CD14-positive monocyte (primary cell): ENCODE data around the gene RYR3. TPM values are rescaled to one million over a fixed set of nuclear protein-coding genes. Genes with fewer than 3 reads are reported as not detected.

Experiments
- DNase-seq, 3 donors: peaks; one replicate each; pipeline ENCODE4 v3.0.0-alpha.2; 2011 to 2022
- H2AFZ ChIP-seq: 2 replicates; pipeline ENCODE4 v1.6.0; 2012; ENCODE audit warnings: mild to moderate bottlenecking, low read depth, low read length, inconsistent platforms; ENCODE audit not compliant: insufficient read depth, poor library complexity, severe bottlenecking
- H3K27ac ChIP-seq, 2 donors: 1 replicate in 1 of 2; 2 replicates in 1 of 2; pipeline ENCODE4 v1.5.1; 2012 to 2013; ENCODE audit warnings: low read length in 2 of 2, control low read depth in 1 of 2, inconsistent platforms in 1 of 2, low read depth in 1 of 2, mild to moderate bottlenecking in 1 of 2
- H3K27me3 ChIP-seq, 2 donors: one replicate each; pipeline versions ENCODE4 v1.6.0 to v1.6.1; 2011 to 2013; ENCODE audit warnings: low read length in 2 of 2; ENCODE audit not compliant: control insufficient read depth in 2 of 2, insufficient read depth in 2 of 2
- H3K36me3 ChIP-seq, 2 donors: replicated peaks in 1 of 2; 1 replicate in 1 of 2; 2 replicates in 1 of 2; pipeline versions ENCODE4 v1.5.1 to v1.6.1; 2012 to 2013; ENCODE audit warnings: low read length in 2 of 2, control low read depth in 1 of 2, inconsistent platforms in 1 of 2, mild to moderate bottlenecking in 1 of 2; ENCODE audit not compliant: insufficient read depth in 2 of 2, control insufficient read depth in 1 of 2
- H3K4me1 ChIP-seq, 2 donors: 1 replicate in 1 of 2; 2 replicates in 1 of 2; pipeline versions ENCODE4 v1.5.1 to v1.6.1; 2012 to 2013; ENCODE audit warnings: low read length in 2 of 2, control low read depth in 1 of 2, inconsistent platforms in 1 of 2, mild to moderate bottlenecking in 1 of 2, moderate library complexity in 1 of 2; ENCODE audit not compliant: insufficient read depth in 2 of 2, control insufficient read depth in 1 of 2
- H3K4me2 ChIP-seq: replicated peaks from 2 replicates; pipeline ENCODE3; 2012; ENCODE audit warnings: low read length, moderate library complexity, mild to moderate bottlenecking; ENCODE audit not compliant: poor library complexity, severe bottlenecking; ENCODE audit errors: extremely low read depth
- H3K4me3 ChIP-seq, 3 experiments: fragments of 200-600 bp in 1 of 3; sonication (generic) in 1 of 3; replicated peaks in 1 of 3; 1 replicate in 2 of 3; 2 replicates in 1 of 3; pipeline ENCODE4 v1.5.1; 2011 to 2013; ENCODE audit warnings: low read length in 3 of 3, mild to moderate bottlenecking in 3 of 3, control low read depth in 2 of 3, low read depth in 2 of 3, inconsistent platforms in 1 of 3, moderate library complexity in 1 of 3
- H3K79me2 ChIP-seq: 2 replicates; pipeline ENCODE4 v1.6.0; 2012; ENCODE audit warnings: mild to moderate bottlenecking, control low read depth, inconsistent platforms, low read length, moderate library complexity; ENCODE audit not compliant: insufficient read depth
- H3K9ac ChIP-seq: 2 replicates; pipeline ENCODE4 v1.6.0; 2017; ENCODE audit warnings: low read length, mild to moderate bottlenecking; ENCODE audit not compliant: insufficient read depth, poor library complexity, severe bottlenecking
- H3K9me3 ChIP-seq, 2 donors: replicated peaks in 1 of 2; 1 replicate in 1 of 2; 2 replicates in 1 of 2; pipeline versions ENCODE4 v1.5.1 to v1.6.1; 2012 to 2013; ENCODE audit warnings: low read length in 2 of 2, control low read depth in 1 of 2; ENCODE audit not compliant: control insufficient read depth in 1 of 2, insufficient read depth in 1 of 2
- H4K20me1 ChIP-seq: 2 replicates; pipeline ENCODE4 v1.6.0; 2012; ENCODE audit warnings: mild to moderate bottlenecking, low read length, control low read depth, moderate library complexity; ENCODE audit not compliant: insufficient read depth
- H3K27ac Mint-ChIP-seq, 7 donors: one replicate each; pipeline ENCODE4 v1.8.0; 2020; ENCODE audit warnings: mild to moderate bottlenecking in 7 of 7, mixed read lengths in 7 of 7, moderate library complexity in 6 of 7, inconsistent platforms in 2 of 7
- H3K27me3 Mint-ChIP-seq, 3 donors: one replicate each; pipeline ENCODE4 v1.8.0; 2021 to 2022; ENCODE audit warnings: low read depth in 3 of 3, mild to moderate bottlenecking in 3 of 3, mixed read lengths in 3 of 3, moderate library complexity in 3 of 3, inconsistent platforms in 1 of 3
- H3K36me3 Mint-ChIP-seq, 2 donors: one replicate each; pipeline ENCODE4 v1.8.0; 2020; ENCODE audit warnings: mixed read lengths in 2 of 2, inconsistent platforms in 1 of 2, mild to moderate bottlenecking in 1 of 2
- H3K4me1 Mint-ChIP-seq: one replicate; pipeline ENCODE4 v1.8.0; 2020; ENCODE audit warnings: mild to moderate bottlenecking, mixed read lengths
- H3K4me3 Mint-ChIP-seq, 2 donors: one replicate each; pipeline ENCODE4 v1.8.0; 2020; ENCODE audit warnings: mild to moderate bottlenecking in 2 of 2, mixed read lengths in 2 of 2, moderate library complexity in 1 of 2
- H3K9me3 Mint-ChIP-seq, 7 donors: one replicate each; pipeline ENCODE4 v1.8.0; 2020 to 2022; ENCODE audit warnings: mixed read lengths in 7 of 7, mild to moderate bottlenecking in 6 of 7, moderate library complexity in 6 of 7, inconsistent platforms in 2 of 7
- CTCF ChIP-seq: fragments of 200-600 bp; IDR thresholded peaks from one replicate; pipeline ENCODE4 v1.8.0; 2022; ENCODE audit warnings: antibody characterized with exemption, mild to moderate bottlenecking
- WGBS: methylation state at CpG from one replicate; pipeline ENCODE4 v1.1.5; 2013; ENCODE audit warnings: missing lambda C conversion rate; ENCODE audit not compliant: insufficient coverage; 5-methylcytosine and 5-hydroxymethylcytosine counted together
- intact Hi-C, 2 donors: fragments of 100-400 bp; cut with micrococcal nuclease; formaldehyde crosslinking; loops; one replicate each; pipeline versions ENCODE4 v1.15.0 to v1.15.1; 2023
- polyA plus RNA-seq, 3 donors: library from polyadenylated mRNA; depleted of rRNA in 1 of 3; unstranded in 2 of 3; stranded (reverse) in 1 of 3; fragments of 300-500 nt in 2 of 3; fragments of >200 nt in 1 of 3; fragmentation: Illumina TruSeq in 2 of 3; gene quantifications; 1 replicate in 2 of 3; 2 replicates in 1 of 3; pipeline ENCODE4 v1.2.3, GENCODE V29; 2012 to 2021

The RYR3 gene
- polyA plus RNA-seq, 3 donors = not detected

- Mint-ChIP-seq H3K27ac (no peak overlapping the region), H3K36me3 (no peaks in the 10 kb centered on the region), H3K4me3 (no peak overlapping the region), H3K4me1 (no peaks in the 10 kb centered on the region), H3K9me3 (peaks cover 0 to 7% (median 3%) of the 10 kb centered on the region in 7 donors), H3K27me3 (peaks cover 0 to 6% (median 0%) of the 10 kb centered on the region in 3 donors)
- H3K9me3 ChIP-seq = no peaks in the 10 kb centered on the region
- H3K9ac ChIP-seq = no peak overlapping the region
- no peak for DNase-seq
- H3K4me3 ChIP-seq = no peak overlapping the region
- no peaks in the 10 kb centered on the region for H3K27me3 ChIP-seq
- TF ChIP-seq CTCF = no peak
- intact Hi-C loops = no loop called here
- 91% methylated on average over 5 of the region's 5 CpGs for WGBS
- no peak overlapping the region for H3K4me2 ChIP-seq
- no peaks in the 10 kb centered on the region for H4K20me1 ChIP-seq
- H3K36me3 ChIP-seq = no peaks in the 10 kb centered on the region
- H2AFZ ChIP-seq = no peak overlapping the region
- no peak overlapping the region for H3K27ac ChIP-seq
- H3K4me1 ChIP-seq = no peaks in the 10 kb centered on the region
- H3K79me2 ChIP-seq = no peaks in the 10 kb centered on the region
Observed at GRCh38 chr15:33473005-33473404, 162.2 kb downstream of the RYR3 start.

- no peaks in the 10 kb centered on the region for H4K20me1 ChIP-seq
- H3K4me1 Mint-ChIP-seq = no peaks in the 10 kb centered on the region
- no peaks in the 10 kb centered on the region for H3K27me3 ChIP-seq
- no peaks in the 10 kb centered on the region for H3K9me3 ChIP-seq
- intact Hi-C loops = no loop called here
- WGBS = 89% methylated on average over 3 of the region's 4 CpGs
- H3K27ac ChIP-seq = no peak overlapping the region
- peaks cover 0 to 6% (median 0%) of the 10 kb centered on the region in 3 donors for H3K27me3 Mint-ChIP-seq
- no peak overlapping the region for H3K4me3 Mint-ChIP-seq
- no peaks in the 10 kb centered on the region for H3K36me3 Mint-ChIP-seq
- H3K79me2 ChIP-seq = no peaks in the 10 kb centered on the region
- no peaks in the 10 kb centered on the region for H3K4me1 ChIP-seq
- H3K4me3 ChIP-seq = no peak overlapping the region
- no peak for DNase-seq
- H3K9me3 Mint-ChIP-seq = peaks cover 0 to 7% (median 3%) of the 10 kb centered on the region in 7 donors
- TF ChIP-seq CTCF = no peak
- no peak overlapping the region for H3K9ac ChIP-seq
- no peak overlapping the region for H2AFZ ChIP-seq
- no peak overlapping the region for H3K4me2 ChIP-seq
- no peak overlapping the region for H3K27ac Mint-ChIP-seq
- no peaks in the 10 kb centered on the region for H3K36me3 ChIP-seq
Observed at GRCh38 chr15:33473714-33474113, 162.9 kb downstream of the RYR3 start.
